SK-N-SH (cell line): Measurements from ENCODE around the gene HSPA5. TPM values are rescaled to one million over a fixed set of nuclear protein-coding genes. Genes with fewer than 3 reads are reported as not detected.

Experiments used
- CTCF ChIA-PET: fragments of 300-600, 350-600 bp; formaldehyde crosslinking; extraction: SDS; loops from one replicate; lab custom pipeline; 2021; lab: Yijun Ruan, JAX
- POLR2A ChIA-PET: fragments of 350-600 bp; sonication (Branson Sonifier 250); formaldehyde crosslinking; extraction: SDS; loops from one replicate; lab custom pipeline; 2020; ENCODE audit warnings: antibody characterized with exemption, inconsistent platforms; lab: Yijun Ruan, JAX
- DNase-seq: peaks from one replicate; pipeline ENCODE4 v3.0.0; 2012
- H2AFZ ChIP-seq: fragments of 200-600 bp; sonication (generic); 2 replicates; pipeline ENCODE4 v1.8.1; 2016; ENCODE audit warnings: antibody characterized with exemption, mild to moderate bottlenecking, low read depth
- H3F3A ChIP-seq: fragments of 200-600 bp; sonication (generic); replicated peaks from 2 replicates; pipeline ENCODE3; 2016; ENCODE audit warnings: antibody characterized with exemption, mild to moderate bottlenecking; ENCODE audit not compliant: insufficient read depth
- H3K27ac ChIP-seq, 2 experiments: fragments of 200-500 bp in 1 of 2; fragments of 200-600 bp in 1 of 2; sonication (Bioruptor generic) in 1 of 2; sonication (generic), shearing (Covaris generic) in 1 of 2; 2 replicates each; pipeline versions ENCODE4 v1.5.1 to v1.6.1; 2014 to 2016; ENCODE audit warnings: low read depth in 2 of 2, inconsistent platforms in 1 of 2, low read length in 1 of 2, mild to moderate bottlenecking in 1 of 2, mixed read lengths in 1 of 2
- H3K27me3 ChIP-seq: fragments of 200-600 bp; sonication (generic), shearing (Covaris generic); 2 replicates; pipeline ENCODE4 v1.6.1; 2016; ENCODE audit warnings: mixed run types; ENCODE audit not compliant: insufficient read depth
- H3K36me3 ChIP-seq, 2 experiments: fragments of 200-500 bp in 1 of 2; fragments of 200-600 bp in 1 of 2; sonication (Bioruptor generic) in 1 of 2; sonication (generic) in 1 of 2; replicated peaks in 1 of 2; 2 replicates each; pipeline versions ENCODE3 to v1.5.1; 2014 to 2016; ENCODE audit warnings: low read length in 1 of 2, mild to moderate bottlenecking in 1 of 2; ENCODE audit not compliant: insufficient read depth in 2 of 2, control insufficient read depth in 1 of 2
- H3K4me1 ChIP-seq, 2 experiments: fragments of 200-500 bp in 1 of 2; fragments of 200-600 bp in 1 of 2; sonication (Bioruptor generic) in 1 of 2; sonication (generic), shearing (Covaris generic) in 1 of 2; 2 replicates each; pipeline versions ENCODE4 v1.5.1 to v1.6.1; 2014 to 2016; ENCODE audit warnings: low read depth in 1 of 2, low read length in 1 of 2, mixed run types in 1 of 2; ENCODE audit not compliant: insufficient read depth in 2 of 2, control insufficient read depth in 1 of 2
- H3K4me2 ChIP-seq: fragments of 200-600 bp; sonication (generic), shearing (Covaris generic); 2 replicates; pipeline ENCODE4 v1.6.1; 2017; ENCODE audit warnings: mixed run types
- H3K4me3 ChIP-seq, 2 experiments: fragments of 200-500 bp in 1 of 2; fragments of 200-600 bp in 1 of 2; sonication (Bioruptor generic) in 1 of 2; sonication (generic), shearing (Covaris generic) in 1 of 2; 2 replicates each; pipeline versions ENCODE4 v1.5.1 to v1.8.1; 2014 to 2016; ENCODE audit warnings: low read depth in 2 of 2, inconsistent platforms in 1 of 2, low read length in 1 of 2, mild to moderate bottlenecking in 1 of 2, mixed read lengths in 1 of 2, moderate library complexity in 1 of 2
- H3K79me2 ChIP-seq: fragments of 200-600 bp; sonication (generic); 2 replicates; pipeline ENCODE4 v1.8.1; 2017; ENCODE audit warnings: mild to moderate bottlenecking; ENCODE audit not compliant: insufficient read depth
- H3K9ac ChIP-seq: fragments of 200-600 bp; sonication (generic); 2 replicates; pipeline ENCODE4 v1.6.1; 2017; ENCODE audit warnings: mixed run types
- H3K9me2 ChIP-seq: fragments of 200-600 bp; sonication (generic); 2 replicates; pipeline ENCODE4 v1.6.1; 2017; ENCODE audit warnings: mixed run types
- H3K9me3 ChIP-seq: fragments of 200-600 bp; sonication (generic); 2 replicates; pipeline ENCODE4 v1.6.1; 2017; ENCODE audit warnings: mixed run types, mild to moderate bottlenecking, moderate library complexity
- H4K20me1 ChIP-seq: fragments of 200-600 bp; sonication (generic); 2 replicates; pipeline ENCODE4 v1.6.1; 2017; ENCODE audit warnings: mild to moderate bottlenecking, mixed run types; ENCODE audit not compliant: insufficient read depth
- CHD2 ChIP-seq: fragments of 150-350 bp; IDR thresholded peaks from 2 replicates; pipeline ENCODE4 v1.6.1; 2018; ENCODE audit warnings: low read length; ENCODE audit not compliant: partially characterized antibody
- EP300 ChIP-seq, 2 experiments: IDR thresholded peaks; 2 replicates each; pipeline versions ENCODE4 v1.4.0 to v1.6.1; 2012; ENCODE audit warnings: borderline replicate concordance in 1 of 2, low read depth in 1 of 2, low read length in 1 of 2
- FOSL2 ChIP-seq: IDR thresholded peaks from 2 replicates; pipeline ENCODE4 v1.4.0; 2012; ENCODE audit warnings: low read depth, mild to moderate bottlenecking, moderate library complexity, borderline replicate concordance
- FOXJ3 ChIP-seq: sonication (generic); formaldehyde crosslinking; IDR thresholded peaks from 2 replicates; pipeline ENCODE4 v1.5.1; 2020; ENCODE audit warnings: mild to moderate bottlenecking, missing genetic modification reagents
- FOXM1 ChIP-seq: IDR thresholded peaks from 2 replicates; pipeline ENCODE4 v1.4.0; 2012; ENCODE audit warnings: low read depth, mild to moderate bottlenecking
- GABPA ChIP-seq: IDR thresholded peaks from 2 replicates; pipeline ENCODE4 v1.4.0; 2012; ENCODE audit warnings: low read depth, mild to moderate bottlenecking
- JUND ChIP-seq: IDR thresholded peaks from 2 replicates; pipeline ENCODE4 v1.4.0; 2012
- MAX ChIP-seq: IDR thresholded peaks from 2 replicates; pipeline ENCODE4 v1.4.0; 2012; ENCODE audit warnings: low read depth
- MEF2A ChIP-seq: IDR thresholded peaks from 2 replicates; pipeline ENCODE4 v1.4.0; 2012; ENCODE audit warnings: low read depth, borderline replicate concordance
- MXI1 ChIP-seq: IDR thresholded peaks from 2 replicates; pipeline ENCODE4 v1.6.1; 2012; ENCODE audit warnings: mild to moderate bottlenecking, low read depth, low read length, improper control_type of control experiment
- POLR2AphosphoS5 ChIP-seq: IDR thresholded peaks from 2 replicates; pipeline ENCODE4 v1.6.1; 2012; ENCODE audit warnings: low read depth, low read length
- REST ChIP-seq: IDR thresholded peaks from 2 replicates; pipeline ENCODE4 v1.6.1; 2012; ENCODE audit warnings: mild to moderate bottlenecking, low read depth, low read length, moderate library complexity
- RFX5 ChIP-seq: IDR thresholded peaks from 2 replicates; pipeline ENCODE4 v1.6.1; 2012; ENCODE audit warnings: mild to moderate bottlenecking, improper control_type of control experiment, low read length
- SIN3A ChIP-seq: IDR thresholded peaks from 2 replicates; pipeline ENCODE4 v1.6.1; 2012; ENCODE audit warnings: low read depth, mild to moderate bottlenecking, low read length, moderate library complexity, borderline replicate concordance
- SMC3 ChIP-seq: IDR thresholded peaks from 2 replicates; pipeline ENCODE4 v1.6.1; 2012; ENCODE audit warnings: low read depth, low read length, improper control_type of control experiment
- TAF1 ChIP-seq: IDR thresholded peaks from 2 replicates; pipeline ENCODE4 v1.6.1; 2012; ENCODE audit warnings: low read depth, mild to moderate bottlenecking, low read length, moderate library complexity, borderline replicate concordance
- TEAD4 ChIP-seq: IDR thresholded peaks from 2 replicates; pipeline ENCODE4 v1.4.0; 2012; ENCODE audit warnings: mild to moderate bottlenecking, borderline replicate concordance; ENCODE audit not compliant: insufficient read depth
- USF2 ChIP-seq: fragments of 150-350 bp; IDR thresholded peaks from 2 replicates; pipeline ENCODE4 v1.6.1; 2017; ENCODE audit warnings: antibody characterized with exemption, low read length, low read depth, borderline replicate concordance
- YY1 ChIP-seq: IDR thresholded peaks from 2 replicates; pipeline ENCODE4 v1.4.0; 2012; ENCODE audit warnings: low read depth, mild to moderate bottlenecking
- ZBTB33 ChIP-seq: IDR thresholded peaks from 2 replicates; pipeline ENCODE4 v1.4.0; 2012; ENCODE audit warnings: low read depth, borderline replicate concordance
- WGBS: methylation state at CpG from one replicate; pipeline ENCODE4 v1.1.6; 2017; ENCODE audit warnings: low lambda C conversion rate; 5-methylcytosine and 5-hydroxymethylcytosine counted together
- polyA plus RNA-seq, 3 experiments: library from polyadenylated mRNA; depleted of rRNA; stranded (reverse); fragments of >200 nt; gene quantifications; 2 replicates each; pipeline ENCODE4 v1.2.3, GENCODE V29; 2012

The HSPA5 gene
- polyA plus RNA-seq, 1 of the 3 experiments (the other 2 are of a cell fraction): 226 TPM

GRCh38 chr9:125269014-125269397, 27.9 kb upstream of the HSPA5 start:
- no peak overlapping the region for H2AFZ ChIP-seq
- no peak overlapping the region for H3K4me3 ChIP-seq
- no peak overlapping the region for H3K9ac ChIP-seq
- TF ChIP-seq POLR2AphosphoS5 (no peak), TAF1 (no peak), FOXJ3 (CRISPR knock-in tag) (no peak), REST (no peak), GABPA (no peak)
- H3F3A ChIP-seq: peaks cover 7% of the 10 kb centered on the region
- H3K9me3 ChIP-seq: no peaks in the 10 kb centered on the region
- DNase-seq: no peak
- H3K4me1 ChIP-seq: peaks cover 0 to 6% of the 10 kb centered on the region in 2 experiments; a peak in 1 of 4 replicates
- H3K9me2 ChIP-seq: no peaks in the 10 kb centered on the region
- peaks cover 99% of the 10 kb centered on the region for H3K79me2 ChIP-seq
- no peaks in the 10 kb centered on the region for H3K27me3 ChIP-seq
- no peaks in the 10 kb centered on the region for H3K36me3 ChIP-seq
- H3K4me2 ChIP-seq: no peak overlapping the region
- 90% methylated on average over 1 of the region's 1 CpG for WGBS
- ChIA-PET POLR2A (interaction anchor here (0.9 kb wide), 1 partner anchor 107 kb away, joined by 4 read pairs; no protein-coding TSS in a partner anchor), CTCF (interaction anchor here (1.0 to 2.0 kb wide), 2 partner anchors 13 to 31 kb away, joined by 4 to 5 read pairs; no protein-coding TSS in a partner anchor)
- peaks cover 4% of the 10 kb centered on the region; the same call in 1 of the 2 replicates for H4K20me1 ChIP-seq
- no peak overlapping the region for H3K27ac ChIP-seq

GRCh38 chr9:125268394-125269013, 27.4 kb upstream of the HSPA5 start:
- H3K79me2 ChIP-seq: peaks cover 99% of the 10 kb centered on the region
- ChIA-PET POLR2A (interaction anchor here (0.9 kb wide), 1 partner anchor 108 kb away, joined by 4 read pairs; no protein-coding TSS in a partner anchor), CTCF (interaction anchor here (1.0 to 2.0 kb wide), 2 partner anchors 13 to 31 kb away, joined by 4 to 5 read pairs; no protein-coding TSS in a partner anchor)
- H4K20me1 ChIP-seq: peaks cover 8% of the 10 kb centered on the region; the same call in 1 of the 2 replicates
- TF ChIP-seq JUND: no peak
- no peak for TF ChIP-seq MAX
- TF ChIP-seq FOSL2: no peak
- no peak for TF ChIP-seq YY1
- TF ChIP-seq USF2: no peak
- no peak for TF ChIP-seq FOXM1
- TF ChIP-seq EP300 (IDR thresholded peaks at IDR 0.05; ENCODE audit: borderline replicate concordance in 1 of 2, low read depth in 1 of 2, low read length in 1 of 2): no peak
- TF ChIP-seq SIN3A: no peak
- no peak for TF ChIP-seq TEAD4
- no peak for TF ChIP-seq ZBTB33
- no peak for TF ChIP-seq SMC3
- TF ChIP-seq RFX5: no peak
- no peak for TF ChIP-seq MEF2A
- TF ChIP-seq TAF1: no peak
- TF ChIP-seq CHD2: no peak
- TF ChIP-seq MXI1: no peak
- TF ChIP-seq GABPA: no peak
- DNase-seq: no peak
- H3K9ac ChIP-seq: no peak overlapping the region
- 92% methylated on average over 6 of the region's 6 CpGs for WGBS
- no peaks in the 10 kb centered on the region for H3K36me3 ChIP-seq
- H3K9me2 ChIP-seq: no peaks in the 10 kb centered on the region
- H2AFZ ChIP-seq: no peak overlapping the region
- H3K27ac ChIP-seq: no peak overlapping the region
- H3K4me2 ChIP-seq: no peak overlapping the region
- H3K27me3 ChIP-seq: no peaks in the 10 kb centered on the region
- peaks cover 0 to 6% of the 10 kb centered on the region in 2 experiments; a peak in 2 of 4 replicates for H3K4me1 ChIP-seq
- no peaks in the 10 kb centered on the region for H3K9me3 ChIP-seq
- H3F3A ChIP-seq: peaks cover 7% of the 10 kb centered on the region
- H3K4me3 ChIP-seq: no peak overlapping the region
